Omental fat pad (tissue), 4 donors: ENCODE measurements around the gene CCDC136. TPM values are rescaled to one million over a fixed set of nuclear protein-coding genes. Genes with fewer than 3 reads are reported as not detected.

Experiments used
- ATAC-seq: fragments of 150-250 bp; one replicate; pipeline ENCODE4 v1.9.1; 2016; ENCODE audit warnings: mild to moderate bottlenecking, moderate library complexity; ENCODE audit not compliant: low FRiP score
- DNase-seq: peaks from one replicate; pipeline ENCODE4 v3.0.0-alpha.2; 2019; ENCODE audit warnings: low spot score
- CTCF ChIP-seq, 3 donors: fragments of 450-650 bp; IDR thresholded peaks; one replicate each; pipeline ENCODE4 v1.5.1; 2016 to 2017; ENCODE audit warnings: antibody characterized with exemption in 3 of 3, mild to moderate bottlenecking in 3 of 3, moderate library complexity in 2 of 3
- total RNA-seq, 4 donors: library from RNA; depleted of rRNA; stranded (reverse); fragments of >200 nt; gene quantifications; one replicate each; pipeline ENCODE4 v1.1.0, GENCODE V29; 2016

The CCDC136 gene
- total RNA-seq, 4 donors from 2014 or later, result 1.7 to 27.9 (median 2.7) TPM

GRCh38 chr7:128865303-128865702, 73.5 kb downstream of the CCDC136 start:
- no peak for TF ChIP-seq CTCF (IDR thresholded peaks at IDR 0.05)
- no peak for ATAC-seq
- no peak for DNase-seq

- TF ChIP-seq CTCF (IDR thresholded peaks at IDR 0.05), result no peak
- ATAC-seq, result no peak
- DNase-seq, result no peak
These were observed 74.5 kb downstream of the CCDC136 start for GRCh38 chr7:128865996-128866877.

DNA sequence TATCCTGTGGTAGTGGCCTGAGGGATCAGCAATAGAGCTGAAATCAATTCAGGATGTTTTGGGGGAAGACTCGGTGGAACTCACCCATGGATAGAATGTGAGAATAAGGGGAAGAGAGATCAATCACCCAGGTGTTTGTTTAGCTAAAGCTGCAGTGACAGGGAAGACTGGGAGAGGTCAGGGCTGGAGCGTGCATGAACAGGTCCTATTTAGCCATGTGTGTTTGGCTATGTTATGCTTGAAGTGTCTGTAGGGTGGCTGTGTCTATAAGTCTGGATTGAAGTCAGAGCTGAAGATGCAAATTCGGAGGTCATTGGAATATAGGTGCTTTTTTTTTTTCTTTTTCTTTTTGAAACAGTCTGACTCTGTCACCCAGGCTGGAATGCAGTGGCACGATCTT, 75.5 kb downstream of the CCDC136 start:
- ATAC-seq (no peak), DNase-seq (no peak)

DNA sequence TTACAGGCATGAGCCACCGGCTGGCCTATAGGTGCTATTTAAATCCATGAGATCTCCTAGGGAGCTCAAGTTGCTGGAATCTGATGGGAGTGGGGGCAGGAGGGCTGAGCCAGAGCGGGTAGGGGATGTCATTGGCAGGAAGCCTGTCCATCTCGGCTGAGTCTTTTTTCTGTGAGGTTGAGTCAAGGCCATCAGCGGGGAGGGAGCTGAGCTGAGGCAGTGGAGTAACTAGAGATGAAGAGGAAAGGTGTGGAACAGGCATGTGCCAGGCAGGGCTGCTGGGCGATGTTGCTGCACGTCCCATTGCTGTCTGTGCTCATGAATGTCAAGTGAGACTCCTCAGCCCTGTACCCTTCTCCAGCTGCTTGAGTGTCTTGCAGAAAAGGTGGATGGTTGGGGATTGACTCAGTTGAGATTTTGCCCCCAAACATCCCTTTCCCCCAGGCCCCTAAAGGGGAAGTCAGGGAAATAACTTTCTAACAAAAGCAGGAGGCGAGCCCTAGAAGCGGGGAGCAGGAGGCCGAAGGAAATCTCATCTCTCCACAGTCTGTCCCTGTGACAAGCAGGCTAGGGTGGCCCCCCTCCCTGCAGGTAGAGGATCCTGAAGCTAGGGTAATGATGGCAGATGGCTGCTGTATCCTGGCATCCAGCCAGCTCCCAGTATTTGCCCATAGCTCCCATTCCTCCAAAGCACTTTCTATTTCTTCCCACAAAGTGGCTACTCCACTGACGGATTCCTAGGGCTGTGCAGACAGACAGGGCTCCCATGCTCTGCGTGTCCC, 76.3 kb downstream of the CCDC136 start:
- TF ChIP-seq CTCF (IDR thresholded peaks at IDR 0.05), result no peak
- DNase-seq (no peak), ATAC-seq (no peak)

More for the DNA sequence above, 75.5 kb downstream of the CCDC136 start:
- no peak for TF ChIP-seq CTCF (IDR thresholded peaks at IDR 0.05)

- TF ChIP-seq CTCF (IDR thresholded peaks at IDR 0.05), result peak in 1 of 3 donors; percentile 4
- no peak for DNase-seq
- ATAC-seq, result no peak
These were observed 76.9 kb downstream of the CCDC136 start for GRCh38 chr7:128868624-128869137.

GRCh38 chr7:128869138-128869943, 77.6 kb downstream of the CCDC136 start:
- TF ChIP-seq CTCF (IDR thresholded peaks at IDR 0.05), result no peak
- DNase-seq (no peak), ATAC-seq (peak; percentile 30)
